GM23338 (cell line): ENCODE data around the gene EHBP1L1. TPM values are rescaled to one million over a fixed set of nuclear protein-coding genes. Genes with fewer than 3 reads are reported as not detected.

Source experiments
- ATAC-seq: fragments of 200-7000 bp; cut with Tn5 transposase; 3 replicates; pipeline ENCODE4 v1.9.1; 2020
- DNase-seq: peaks from one replicate; pipeline ENCODE4 v3.0.0-alpha.2; 2015; ENCODE audit warnings: low spot score
- H2AFZ ChIP-seq: fragments of 200-600 bp; sonication (generic); 2 replicates; pipeline ENCODE4 v1.8.0; 2016; ENCODE audit warnings: antibody characterized with exemption, mild to moderate bottlenecking, moderate library complexity
- H3F3A ChIP-seq: fragments of 200-600 bp; sonication (generic); replicated peaks from 2 replicates; pipeline ENCODE4 v1.8.0; 2017; ENCODE audit warnings: antibody characterized with exemption, mixed run types, low read depth
- H3K27ac ChIP-seq: fragments of 200-600 bp; sonication (generic); 2 replicates; pipeline ENCODE4 v1.6.1; 2016; ENCODE audit warnings: low read depth
- H3K27me3 ChIP-seq: fragments of 200-600 bp; sonication (generic); 2 replicates; pipeline ENCODE4 v1.8.0; 2016; ENCODE audit warnings: mild to moderate bottlenecking, mixed run types, moderate library complexity; ENCODE audit not compliant: insufficient read depth
- H3K36me3 ChIP-seq: fragments of 200-600 bp; sonication (generic); 2 replicates; pipeline ENCODE4 v1.8.0; 2016; ENCODE audit warnings: mild to moderate bottlenecking; ENCODE audit not compliant: insufficient read depth
- H3K4me1 ChIP-seq: fragments of 200-600 bp; sonication (generic); 2 replicates; pipeline ENCODE4 v1.8.0; 2016; ENCODE audit warnings: mild to moderate bottlenecking, moderate library complexity; ENCODE audit not compliant: insufficient read depth
- H3K4me2 ChIP-seq: fragments of 200-600 bp; sonication (generic); 2 replicates; pipeline ENCODE4 v1.7.1; 2017; ENCODE audit warnings: mixed run types
- H3K4me3 ChIP-seq: fragments of 200-600 bp; sonication (generic); 2 replicates; pipeline ENCODE4 v1.6.1; 2016; ENCODE audit warnings: mixed run types
- H3K79me2 ChIP-seq: fragments of 200-600 bp; sonication (generic); replicated peaks from 2 replicates; pipeline ENCODE4 v1.8.0; 2017; ENCODE audit warnings: mild to moderate bottlenecking; ENCODE audit not compliant: insufficient read depth
- H3K9me2 ChIP-seq: fragments of 200-600 bp; sonication (generic); 2 replicates; pipeline ENCODE4 v1.8.0; 2017; ENCODE audit not compliant: insufficient read depth
- H4K20me1 ChIP-seq: fragments of 200-600 bp; sonication (generic); replicated peaks from 2 replicates; pipeline ENCODE4 v1.8.0; 2017; ENCODE audit warnings: mild to moderate bottlenecking; ENCODE audit not compliant: insufficient read depth
- H3K27ac Mint-ChIP-seq: 2 replicates; pipeline ENCODE4 v1.8.0; 2020; ENCODE audit warnings: inconsistent platforms, mild to moderate bottlenecking, moderate library complexity, mixed read lengths
- H3K27me3 Mint-ChIP-seq: 3 replicates; pipeline ENCODE4 v1.8.0; 2022; ENCODE audit warnings: low read depth, mild to moderate bottlenecking, moderate library complexity, mixed read lengths, inconsistent platforms; ENCODE audit not compliant: insufficient read depth, poor library complexity
- H3K36me3 Mint-ChIP-seq: 3 replicates; pipeline ENCODE4 v1.8.0; 2021; ENCODE audit warnings: low read depth, mild to moderate bottlenecking, inconsistent platforms, moderate library complexity, mixed read lengths
- H3K4me1 Mint-ChIP-seq: 3 replicates; pipeline ENCODE4 v1.8.0; 2020; ENCODE audit warnings: mild to moderate bottlenecking, inconsistent platforms, mixed read lengths
- H3K4me3 Mint-ChIP-seq: 3 replicates; pipeline ENCODE4 v1.8.0; 2021; ENCODE audit warnings: moderate library complexity, mild to moderate bottlenecking, inconsistent platforms, mixed read lengths
- H3K9me3 Mint-ChIP-seq: 3 replicates; pipeline ENCODE4 v1.8.0; 2020; ENCODE audit warnings: moderate library complexity, mild to moderate bottlenecking, inconsistent platforms, mixed read lengths
- CREB1 ChIP-seq: fragments of 250-450 bp; sonication (Bioruptor Pico); IDR thresholded peaks from 2 replicates; pipeline ENCODE4 v1.5.0; 2020; ENCODE audit warnings: low read depth, mild to moderate bottlenecking, moderate library complexity
- CTCF ChIP-seq, 2 experiments: fragments of 200-600 bp in 1 of 2; sonication (generic) in 1 of 2; conservative IDR thresholded peaks; 2 replicates each; pipeline versions ENCODE4 v1.5.1 to v1.6.1; 2016 to 2017; ENCODE audit warnings: antibody characterized with exemption in 2 of 2, low read depth in 2 of 2, mild to moderate bottlenecking in 2 of 2, moderate library complexity in 1 of 2
- ETS1 ChIP-seq: IDR thresholded peaks from 2 replicates; pipeline ENCODE4 v1.6.1; 2016; ENCODE audit warnings: antibody characterized with exemption
- EZH2 ChIP-seq: fragments of 200-600 bp; sonication (generic); IDR thresholded peaks from one replicate; pipeline ENCODE4 v1.8.0; 2017; ENCODE audit warnings: antibody characterized with exemption, mild to moderate bottlenecking, low read depth; ENCODE audit not compliant: unreplicated experiment
- EZH2phosphoT487 ChIP-seq: fragments of 200-600 bp; sonication (generic); IDR thresholded peaks from one replicate; pipeline ENCODE4 v1.8.1; 2018; ENCODE audit warnings: antibody characterized with exemption; ENCODE audit not compliant: unreplicated experiment
- JUNB ChIP-seq: IDR thresholded peaks from one replicate; pipeline ENCODE4 v1.6.1; 2016; ENCODE audit warnings: antibody characterized with exemption; ENCODE audit not compliant: unreplicated experiment
- NANOG ChIP-seq: IDR thresholded peaks from 2 replicates; pipeline ENCODE4 v1.6.1; 2016; ENCODE audit warnings: antibody characterized with exemption, borderline replicate concordance
- STAT1 ChIP-seq: IDR thresholded peaks from one replicate; pipeline ENCODE4 v1.6.1; 2016; ENCODE audit warnings: antibody characterized with exemption; ENCODE audit not compliant: unreplicated experiment
- ZNF114 ChIP-seq: fragments of 250-450 bp; sonication (Bioruptor Pico); IDR thresholded peaks from 2 replicates; pipeline ENCODE4 v1.5.0; 2020; ENCODE audit warnings: mild to moderate bottlenecking, moderate library complexity
- polyA plus RNA-seq: library from polyadenylated mRNA; unstranded; fragments of >200 nt; fragmentation: Nextera tagmentation; extraction: Ambion mirVana; gene quantifications from 2 replicates; pipeline ENCODE4 v1.2.1, GENCODE V29; 2016
- total RNA-seq: library from RNA; depleted of rRNA; stranded (reverse); fragments of >200 nt; shearing (Covaris generic); gene quantifications from 2 replicates; pipeline ENCODE4 v1.2.3, GENCODE V29; 2014

Gene EHBP1L1
- total and polyA plus RNA-seq, 2 experiments from 2014 or later = 2.9 to 10.9 TPM

GRCh38 chr11:65588199-65589054, 12.6 kb downstream of the EHBP1L1 start:
- H3K27me3 Mint-ChIP-seq = peaks cover 66% of the 10 kb centered on the region
- no peaks in the 10 kb centered on the region for H4K20me1 ChIP-seq
- H3K4me1 Mint-ChIP-seq = peaks cover 26% of the 10 kb centered on the region
- H3K27ac Mint-ChIP-seq = no peak overlapping the region
- no peaks in the 10 kb centered on the region for H3K9me2 ChIP-seq
- H3K36me3 ChIP-seq = no peaks in the 10 kb centered on the region
- no peak for TF ChIP-seq NANOG
- TF ChIP-seq CTCF (conservative IDR thresholded peaks at IDR 0.05; ENCODE audit: low read depth in 2 of 2) = peak; percentile 75 to 91
- DNase-seq (peak; percentile 88), ATAC-seq (peak; percentile 51)
- H3K9me3 Mint-ChIP-seq = no peaks in the 10 kb centered on the region
- H3F3A ChIP-seq = peaks cover 30% of the 10 kb centered on the region
- H3K4me2 ChIP-seq = no peak overlapping the region
- H3K4me3 Mint-ChIP-seq = no peak overlapping the region
- H3K36me3 Mint-ChIP-seq = peaks cover 2% of the 10 kb centered on the region; the same call in 1 of the 3 replicates
- peaks cover 78% of the 10 kb centered on the region for H3K27me3 ChIP-seq
- H3K27ac ChIP-seq = no peak overlapping the region
- no peaks in the 10 kb centered on the region for H3K79me2 ChIP-seq
- peaks cover 13% of the 10 kb centered on the region; the same call in 1 of the 2 replicates for H3K4me1 ChIP-seq
- no peak overlapping the region for H3K4me3 ChIP-seq
- no peak overlapping the region for H2AFZ ChIP-seq

- H3F3A ChIP-seq = peaks cover 36% of the 10 kb centered on the region
- Mint-ChIP-seq H3K9me3 (no peaks in the 10 kb centered on the region), H3K27me3 (peaks cover 61% of the 10 kb centered on the region), H3K4me3 (no peak overlapping the region), H3K36me3 (peaks cover 2% of the 10 kb centered on the region; the same call in 1 of the 3 replicates), H3K4me1 (peaks cover 26% of the 10 kb centered on the region), H3K27ac (no peak overlapping the region)
- no peak for DNase-seq
- H4K20me1 ChIP-seq = no peaks in the 10 kb centered on the region
- peaks cover 13% of the 10 kb centered on the region; the same call in 1 of the 2 replicates for H3K4me1 ChIP-seq
- H2AFZ ChIP-seq = no peak overlapping the region
- H3K79me2 ChIP-seq = no peaks in the 10 kb centered on the region
- H3K27me3 ChIP-seq = peaks cover 77% of the 10 kb centered on the region
- no peak overlapping the region for H3K4me3 ChIP-seq
- ATAC-seq = no peak
- H3K4me2 ChIP-seq = no peak overlapping the region
- no peak overlapping the region for H3K27ac ChIP-seq
- H3K9me2 ChIP-seq = no peaks in the 10 kb centered on the region
- no peaks in the 10 kb centered on the region for H3K36me3 ChIP-seq
- TF ChIP-seq EZH2 (no peak), JUNB (no peak), ZNF114 (CRISPR knock-in tag) (no peak), EZH2phosphoT487 (no peak), CREB1 (CRISPR knock-in tag) (no peak), CTCF (conservative IDR thresholded peaks at IDR 0.05; ENCODE audit: low read depth in 2 of 2) (no peak), ETS1 (no peak), STAT1 (no peak)
These were observed 13.8 kb downstream of the EHBP1L1 start for GRCh38 chr11:65589444-65590239.
